GM23338 (cell line): Measurements from ENCODE around the gene ERVMER34-1.

ENCODE experiments used
- CTCF ChIP-seq, 2 experiments: fragments of 200-600 bp in 1 of 2; sonication (generic) in 1 of 2; conservative IDR thresholded peaks; 2 replicates each; pipeline versions ENCODE4 v1.5.1 to v1.6.1; 2016 to 2017; ENCODE audit warnings: antibody characterized with exemption in 2 of 2, low read depth in 2 of 2, mild to moderate bottlenecking in 2 of 2, moderate library complexity in 1 of 2
- EZH2 ChIP-seq: fragments of 200-600 bp; sonication (generic); IDR thresholded peaks from one replicate; pipeline ENCODE4 v1.8.0; 2017; ENCODE audit warnings: antibody characterized with exemption, mild to moderate bottlenecking, low read depth; ENCODE audit not compliant: unreplicated experiment
- EZH2phosphoT487 ChIP-seq: fragments of 200-600 bp; sonication (generic); IDR thresholded peaks from one replicate; pipeline ENCODE4 v1.8.1; 2018; ENCODE audit warnings: antibody characterized with exemption; ENCODE audit not compliant: unreplicated experiment
- NANOG ChIP-seq: IDR thresholded peaks from 2 replicates; pipeline ENCODE4 v1.6.1; 2016; ENCODE audit warnings: antibody characterized with exemption, borderline replicate concordance
- STAT1 ChIP-seq: IDR thresholded peaks from one replicate; pipeline ENCODE4 v1.6.1; 2016; ENCODE audit warnings: antibody characterized with exemption; ENCODE audit not compliant: unreplicated experiment
- ZNF331 ChIP-seq: fragments of 250-450 bp; sonication (Bioruptor Pico); IDR thresholded peaks from 2 replicates; pipeline ENCODE4 v1.5.0; 2020; ENCODE audit warnings: low read depth, mild to moderate bottlenecking, moderate library complexity

GRCh38 chr4:52743444-52744019 lies 7.7 kb downstream of the ERVMER34-1 start:
- TF ChIP-seq EZH2phosphoT487 (no peak), EZH2 (no peak), STAT1 (no peak), CTCF (conservative IDR thresholded peaks at IDR 0.05; ENCODE audit: low read depth in 2 of 2) (no peak), NANOG (no peak), ZNF331 (CRISPR knock-in tag) (no peak)
